B cell (primary cell): ENCODE results near the gene RPGR. TPM values are rescaled to one million over a fixed set of nuclear protein-coding genes. Genes with fewer than 3 reads are reported as not detected.

Experiments
- ATAC-seq: fragments of 200-7000 bp; cut with Tn5 transposase; one replicate; pipeline ENCODE4 v1.10.0; 2021; ENCODE audit warnings: low read depth, mild to moderate bottlenecking, moderate number of reproducible peaks, moderate library complexity
- CTCF ChIA-PET: fragments of 350-600 bp; sonication (Branson Sonifier 250); formaldehyde crosslinking; loops from one replicate; lab custom pipeline; 2021; ENCODE audit warnings: antibody characterized with exemption, inconsistent platforms; lab: Charles Lee
- POLR2A ChIA-PET: fragments of 350-600 bp; sonication (Branson Sonifier 250); formaldehyde crosslinking; loops from one replicate; lab custom pipeline; 2021; ENCODE audit warnings: antibody characterized with exemption; lab: Charles Lee
- DNase-seq: peaks from one replicate; pipeline ENCODE4 v3.0.0; 2013
- H2AFZ ChIP-seq: 2 replicates; pipeline ENCODE4 v1.6.1; 2012; ENCODE audit warnings: mild to moderate bottlenecking, low read depth, low read length; ENCODE audit not compliant: insufficient read depth, poor library complexity, severe bottlenecking
- H3K27ac ChIP-seq, 2 donors: 1 replicate in 1 of 2; 2 replicates in 1 of 2; pipeline ENCODE4 v1.5.1; 2012 to 2013; ENCODE audit warnings: low read length in 2 of 2, mild to moderate bottlenecking in 2 of 2, moderate library complexity in 1 of 2
- H3K27me3 ChIP-seq, 4 experiments: fragments of 200-600 bp in 1 of 4; sonication (generic) in 1 of 4; replicated peaks in 1 of 4; 1 replicate in 2 of 4; 2 replicates in 2 of 4; pipeline versions ENCODE4 v1.6.1 to v1.7.0; 2013 to 2016; ENCODE audit warnings: low read length in 3 of 4, mild to moderate bottlenecking in 2 of 4, mixed read lengths in 1 of 4, moderate library complexity in 1 of 4; ENCODE audit not compliant: insufficient read depth in 4 of 4, control insufficient read depth in 3 of 4; ENCODE audit errors: control extremely low read depth in 1 of 4
- H3K36me3 ChIP-seq, 2 experiments: replicated peaks in 1 of 2; 1 replicate in 1 of 2; 2 replicates in 1 of 2; pipeline versions ENCODE4 v1.6.1 to v1.7.1; 2013; ENCODE audit warnings: low read length in 1 of 2; ENCODE audit not compliant: insufficient read depth in 2 of 2, control insufficient read depth in 1 of 2; ENCODE audit errors: control extremely low read depth in 1 of 2, extremely low read depth in 1 of 2
- H3K4me1 ChIP-seq, 2 donors: fragments of 200-600 bp in 1 of 2; sonication (generic) in 1 of 2; 1 replicate in 1 of 2; 2 replicates in 1 of 2; pipeline versions ENCODE4 v1.5.1 to v1.6.1; 2013 to 2017; ENCODE audit warnings: low read length in 2 of 2; ENCODE audit not compliant: control insufficient read depth in 2 of 2, insufficient read depth in 2 of 2
- H3K4me2 ChIP-seq: replicated peaks from 2 replicates; pipeline ENCODE3; 2012; ENCODE audit warnings: mild to moderate bottlenecking, low read depth, low read length; ENCODE audit not compliant: poor library complexity, severe bottlenecking
- H3K4me3 ChIP-seq, 5 experiments: fragments of 200-600 bp in 1 of 5; sonication (generic) in 1 of 5; 1 replicate in 3 of 5; 2 replicates in 2 of 5; pipeline versions ENCODE4 v1.5.1 to v1.7.0; 2011 to 2016; ENCODE audit warnings: low read length in 4 of 5, mild to moderate bottlenecking in 4 of 5, low read depth in 2 of 5, control low read depth in 1 of 5, moderate library complexity in 1 of 5; ENCODE audit not compliant: insufficient read depth in 1 of 5; ENCODE audit errors: control extremely low read depth in 1 of 5, extremely low read depth in 1 of 5
- H3K79me2 ChIP-seq: fragments of 200-600 bp; sonication (generic); one replicate; pipeline ENCODE4 v1.6.0; 2016; ENCODE audit warnings: low read length; ENCODE audit not compliant: control insufficient read depth, insufficient read depth
- H3K9ac ChIP-seq: fragments of 200-600 bp; sonication (generic); 2 replicates; pipeline ENCODE4 v1.6.1; 2017; ENCODE audit warnings: mild to moderate bottlenecking, low read length, moderate library complexity
- H3K9me3 ChIP-seq, 3 donors: one replicate each; pipeline versions ENCODE4 v1.6.1 to v1.7.1; 2013; ENCODE audit warnings: low read length in 2 of 3; ENCODE audit not compliant: control insufficient read depth in 2 of 3, insufficient read depth in 1 of 3; ENCODE audit errors: control extremely low read depth in 1 of 3
- H4K20me1 ChIP-seq: 2 replicates; pipeline ENCODE4 v1.6.0; 2012; ENCODE audit warnings: mild to moderate bottlenecking, low read length; ENCODE audit not compliant: insufficient read depth, control insufficient read depth, poor library complexity, severe bottlenecking
- H3K27ac Mint-ChIP-seq: one replicate; pipeline ENCODE4 v1.8.0; 2021; ENCODE audit warnings: mixed read lengths
- H3K27me3 Mint-ChIP-seq: one replicate; pipeline ENCODE4 v1.8.0; 2021; ENCODE audit warnings: mixed read lengths
- H3K4me1 Mint-ChIP-seq: one replicate; pipeline ENCODE4 v1.8.0; 2021; ENCODE audit warnings: mixed read lengths
- H3K4me3 Mint-ChIP-seq: one replicate; pipeline ENCODE4 v1.8.0; 2021; ENCODE audit warnings: mixed read lengths
- H3K9me3 Mint-ChIP-seq: one replicate; pipeline ENCODE4 v1.8.0; 2022; ENCODE audit warnings: mixed read lengths; ENCODE audit not compliant: insufficient read depth
- EZH2 ChIP-seq: IDR thresholded peaks from 2 replicates; pipeline ENCODE4 v1.6.1; 2012; ENCODE audit warnings: borderline replicate concordance, low read depth, mild to moderate bottlenecking, moderate library complexity, low read length; ENCODE audit not compliant: insufficient read depth, poor library complexity, severe bottlenecking
- WGBS: methylation state at CpG from one replicate; pipeline ENCODE4 v1.1.5; 2013; ENCODE audit warnings: missing lambda C conversion rate; ENCODE audit not compliant: insufficient coverage; 5-methylcytosine and 5-hydroxymethylcytosine counted together
- intact Hi-C: fragments of 100-400 bp; cut with micrococcal nuclease; formaldehyde crosslinking; loops from one replicate; pipeline ENCODE4 v1.10.0; 2022
- polyA plus RNA-seq: library from polyadenylated mRNA; depleted of rRNA; stranded (reverse); fragments of >200 nt; gene quantifications from 2 replicates; pipeline ENCODE4 v1.2.3, GENCODE V29; 2012
- total RNA-seq, 2 donors: library from RNA; stranded (reverse); fragments of 120-200 nt in 1 of 2; gene quantifications; 1 replicate in 1 of 2; 2 replicates in 1 of 2; pipeline versions ENCODE4 v1.2.3 to v1.2.4, GENCODE V29; 2013 to 2022
- TF ChIP-seq, protein P1 (sequence below): fragments of 200-600 bp; IDR thresholded peaks from one replicate; pipeline ENCODE4 v1.8.0; 2022; ENCODE audit warnings: antibody characterized with exemption, mild to moderate bottlenecking

The RPGR gene
- total and polyA plus RNA-seq, 2 donors (not counting 1 experiment from before 2014, with no cell fraction given), result 4.2 to 26.8 TPM

DNA sequence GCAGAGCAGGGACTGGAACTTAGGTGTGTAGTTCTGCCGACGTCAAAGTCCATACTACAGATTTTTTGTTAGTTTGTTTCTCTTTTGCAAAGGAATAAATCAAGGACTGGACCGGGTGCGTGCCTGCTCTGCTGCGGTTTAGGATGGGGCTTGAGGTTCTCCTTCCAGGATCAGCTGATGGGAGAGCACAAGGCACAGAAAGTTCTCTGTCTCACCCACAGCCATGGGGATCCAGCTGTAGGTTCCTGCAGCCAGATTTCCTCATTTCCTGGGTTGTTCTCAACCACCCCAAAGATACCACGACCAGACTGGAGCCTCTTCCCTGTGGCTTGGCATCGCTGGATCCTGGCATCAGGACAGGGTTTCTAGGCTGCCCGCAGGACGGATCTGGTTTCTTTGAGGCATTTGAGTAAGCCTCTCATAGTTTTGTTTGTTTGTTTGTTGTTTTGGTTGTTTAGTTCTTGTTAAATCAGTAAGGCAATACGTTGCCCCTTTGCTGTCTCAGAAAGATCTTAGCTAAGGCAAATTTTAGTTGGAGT, 105.8 kb downstream of the RPGR start:
- H3K4me1 ChIP-seq, result peaks cover 0 to 6% of the 10 kb centered on the region in 2 donors
- H3K4me2 ChIP-seq, result no peak overlapping the region
- TF ChIP-seq EZH2, result no peak
- TF ChIP-seq, protein P1, sequence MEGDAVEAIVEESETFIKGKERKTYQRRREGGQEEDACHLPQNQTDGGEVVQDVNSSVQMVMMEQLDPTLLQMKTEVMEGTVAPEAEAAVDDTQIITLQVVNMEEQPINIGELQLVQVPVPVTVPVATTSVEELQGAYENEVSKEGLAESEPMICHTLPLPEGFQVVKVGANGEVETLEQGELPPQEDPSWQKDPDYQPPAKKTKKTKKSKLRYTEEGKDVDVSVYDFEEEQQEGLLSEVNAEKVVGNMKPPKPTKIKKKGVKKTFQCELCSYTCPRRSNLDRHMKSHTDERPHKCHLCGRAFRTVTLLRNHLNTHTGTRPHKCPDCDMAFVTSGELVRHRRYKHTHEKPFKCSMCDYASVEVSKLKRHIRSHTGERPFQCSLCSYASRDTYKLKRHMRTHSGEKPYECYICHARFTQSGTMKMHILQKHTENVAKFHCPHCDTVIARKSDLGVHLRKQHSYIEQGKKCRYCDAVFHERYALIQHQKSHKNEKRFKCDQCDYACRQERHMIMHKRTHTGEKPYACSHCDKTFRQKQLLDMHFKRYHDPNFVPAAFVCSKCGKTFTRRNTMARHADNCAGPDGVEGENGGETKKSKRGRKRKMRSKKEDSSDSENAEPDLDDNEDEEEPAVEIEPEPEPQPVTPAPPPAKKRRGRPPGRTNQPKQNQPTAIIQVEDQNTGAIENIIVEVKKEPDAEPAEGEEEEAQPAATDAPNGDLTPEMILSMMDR, result no peak
- no peak overlapping the region for H3K27ac ChIP-seq
- Mint-ChIP-seq H3K27ac (no peak overlapping the region), H3K4me1 (peaks cover 9% of the 10 kb centered on the region), H3K9me3 (no peaks in the 10 kb centered on the region), H3K4me3 (peak overlapping the region; percentile 63), H3K27me3 (peaks cover 34% of the 10 kb centered on the region)
- no peak for ATAC-seq
- H4K20me1 ChIP-seq, result no peaks in the 10 kb centered on the region
- CTCF ChIA-PET, result no interaction called here
- no peak overlapping the region for H2AFZ ChIP-seq
- POLR2A ChIA-PET, result no interaction called here
- intact Hi-C loops, result no loop called here
- peaks cover 0 to 18% (median 3%) of the 10 kb centered on the region in 4 experiments for H3K27me3 ChIP-seq
- H3K79me2 ChIP-seq, result no peaks in the 10 kb centered on the region
- 57% methylated on average over 3 of the region's 10 CpGs for WGBS
- no peak for DNase-seq
- H3K9ac ChIP-seq, result no peak overlapping the region
- H3K9me3 ChIP-seq, result no peaks in the 10 kb centered on the region
- no peaks in the 10 kb centered on the region for H3K36me3 ChIP-seq
- no peak overlapping the region for H3K4me3 ChIP-seq
